GM12878 (cell line): ENCODE measurements around the gene BCAR3. TPM values are rescaled to one million over a fixed set of nuclear protein-coding genes. Genes with fewer than 3 reads are reported as not detected.

ENCODE experiments used
- ATAC-seq: fragments of 200-7000 bp; cut with Tn5 transposase; 3 replicates; pipeline ENCODE4 v1.9.1; 2020; ENCODE audit warnings: mild to moderate bottlenecking, moderate library complexity
- BruUV-seq: library from RNA; stranded (reverse); fragments of 400-500 nt; replicated peaks from 2 replicates; lab custom pipeline; 2021; lab: Mats Ljungman, UMichigan
- CTCF ChIA-PET: fragments of 300-600 bp; sonication (Branson Sonifier 250); formaldehyde crosslinking; extraction: SDS; loops from one replicate; lab custom pipeline; 2021; ENCODE audit warnings: inconsistent platforms; lab: Yijun Ruan, JAX
- POLR2A ChIA-PET: fragments of 350-600 bp; formaldehyde crosslinking; extraction: SDS; loops from one replicate; lab custom pipeline; 2021; ENCODE audit warnings: inconsistent platforms; lab: Charles Lee
- RAD21 ChIA-PET: fragments of 300-600 bp; sonication (Branson Sonifier 250); formaldehyde crosslinking; loops from one replicate; lab custom pipeline; 2023; ENCODE audit warnings: antibody characterized with exemption; ENCODE audit not compliant: unreplicated experiment; lab: Charles Lee
- SMC1A ChIA-PET: fragments of 300-600 bp; sonication (Branson Sonifier 250); formaldehyde crosslinking; loops from one replicate; lab custom pipeline; 2023; ENCODE audit not compliant: unreplicated experiment, uncharacterized antibody; lab: Charles Lee
- DNase-seq: peaks from one replicate; pipeline ENCODE4 v3.0.0-alpha.2; 2011; ENCODE audit warnings: low read depth, low spot score
- FAIRE-seq: peaks from 3 replicates; lab custom pipeline; 2011; peaks lifted over from hg19 to GRCh38; lab: Jason Lieb, UNC
- H2AFZ ChIP-seq: 2 replicates; pipeline ENCODE4 v1.6.0; 2011; ENCODE audit warnings: low read depth, low read length, control low read depth; ENCODE audit not compliant: control insufficient read depth
- H3K27ac ChIP-seq: 2 replicates; pipeline ENCODE4 v1.5.1; 2011; ENCODE audit warnings: control low read depth; ENCODE audit not compliant: control insufficient read depth, insufficient read depth
- H3K27me3 ChIP-seq, 2 experiments: replicated peaks in 1 of 2; 2 replicates each; pipeline versions ENCODE4 v1.6.0 to v1.6.1; 2011; ENCODE audit warnings: low read length in 1 of 2; ENCODE audit not compliant: control insufficient read depth in 2 of 2, insufficient read depth in 2 of 2
- H3K36me3 ChIP-seq, 2 experiments: 2 replicates each; pipeline ENCODE4 v1.5.1; 2011; ENCODE audit warnings: low read length in 1 of 2; ENCODE audit not compliant: control insufficient read depth in 2 of 2, insufficient read depth in 2 of 2
- H3K4me1 ChIP-seq: 2 replicates; pipeline ENCODE4 v1.6.1; 2011; ENCODE audit warnings: mild to moderate bottlenecking, low read length, moderate library complexity, mixed read lengths; ENCODE audit not compliant: control insufficient read depth, insufficient read depth
- H3K4me2 ChIP-seq: 2 replicates; pipeline ENCODE4 v1.6.0; 2011; ENCODE audit warnings: control low read depth; ENCODE audit not compliant: control insufficient read depth, insufficient read depth
- H3K4me3 ChIP-seq: fragments of 200-600 bp; sonication (generic); 2 replicates; pipeline ENCODE4 v1.5.1; 2016
- H3K79me2 ChIP-seq: 2 replicates; pipeline ENCODE4 v1.6.0; 2011; ENCODE audit warnings: low read length; ENCODE audit not compliant: control insufficient read depth, insufficient read depth
- H3K9ac ChIP-seq: 2 replicates; pipeline ENCODE4 v1.8.0; 2011; ENCODE audit warnings: low read length, control low read depth, mixed read lengths; ENCODE audit not compliant: control insufficient read depth, insufficient read depth
- H3K9me3 ChIP-seq: replicated peaks from 3 replicates; pipeline ENCODE4 v1.5.1; 2011; ENCODE audit warnings: mild to moderate bottlenecking, low read length; ENCODE audit not compliant: control insufficient read depth, insufficient read depth
- H4K20me1 ChIP-seq: 2 replicates; pipeline ENCODE4 v1.6.0; 2011; ENCODE audit not compliant: control insufficient read depth, insufficient read depth
- BHLHE40 ChIP-seq, 2 experiments: fragments of 450-650 bp in 1 of 2; IDR thresholded peaks; 2 replicates each; pipeline ENCODE4 v1.6.1; 2011 to 2017; ENCODE audit warnings: low read depth in 2 of 2, borderline replicate concordance in 1 of 2, improper control_type of control experiment in 1 of 2, low read length in 1 of 2, mild to moderate bottlenecking in 1 of 2
- FOS ChIP-seq: IDR thresholded peaks from 3 replicates; pipeline ENCODE4 v1.6.1; 2011; ENCODE audit warnings: borderline replicate concordance; ENCODE audit not compliant: insufficient read length; ENCODE audit errors: extremely low read depth
- SP1 ChIP-seq: IDR thresholded peaks from one replicate; pipeline ENCODE4 v1.6.1; 2011; ENCODE audit warnings: low read depth, low read length
- ZNF592 ChIP-seq: fragments of 450-650 bp; IDR thresholded peaks from 2 replicates; pipeline ENCODE4 v1.6.1; 2017; ENCODE audit warnings: mild to moderate bottlenecking, moderate library complexity
- WGBS: methylation state at CpG from one replicate; pipeline ENCODE4 v1.1.6; 2016; ENCODE audit warnings: low lambda C conversion rate; ENCODE audit not compliant: insufficient replicate concordance, insufficient coverage; ENCODE audit errors: missing lambda C conversion rate; 5-methylcytosine and 5-hydroxymethylcytosine counted together
- in situ Hi-C: fragments of 300-500 bp; cut with MboI; formaldehyde crosslinking; loops from 9 replicates; pipeline ENCODE4 v1.14.3; 2018; ENCODE audit warnings: mixed read lengths
- intact Hi-C: fragments of 100-400 bp; cut with micrococcal nuclease; formaldehyde crosslinking; loops from one replicate; pipeline ENCODE4 v1.14.2; 2022; ENCODE audit not compliant: unreplicated experiment
- polyA plus RNA-seq, 11 experiments: library from polyadenylated mRNA; depleted of rRNA in 4 of 11; unstranded in 6 of 11; stranded (reverse) in 5 of 11; fragments of >200 nt; fragmentation: Nextera tagmentation in 4 of 11; fragmentation: Illumina TruSeq in 1 of 11; extraction: Ambion mirVana in 4 of 11; extraction: Trizol in 1 of 11; gene quantifications; 1 replicate in 1 of 11; 2 replicates in 10 of 11; pipeline versions ENCODE4 v1.2.1 to v1.2.3, GENCODE V29; 2011 to 2016; ENCODE audit warnings: inconsistent platforms in 2 of 11, missing spikeins in 2 of 11, low read depth in 1 of 11
- total RNA-seq, 4 experiments: library from RNA; depleted of rRNA in 3 of 4; stranded (reverse); fragments of >200 nt in 3 of 4; fragmentation: Illumina TruSeq in 1 of 4; extraction: Trizol in 1 of 4; gene quantifications; 2 replicates each; pipeline versions ENCODE4 v1.2.1 to v1.2.3, GENCODE V29; 2013 to 2021

The BCAR3 gene
- total and polyA plus RNA-seq, 10 of the 15 experiments (the other 5 are each of a cell fraction or from before 2014, with no cell fraction given): 1.3 to 6.6 (median 1.8) TPM

- ChIA-PET CTCF (no interaction called here), POLR2A (no interaction called here), RAD21 (no interaction called here), SMC1A (interaction anchor here (1.1 kb wide), 1 partner anchor 14 kb away, joined by 3 read pairs; no protein-coding TSS in a partner anchor)
- Histone ChIP-seq H3K9me3 (no peaks in the 10 kb centered on the region), H3K9ac (no peak overlapping the region), H3K4me1 (no peaks in the 10 kb centered on the region), H3K4me2 (no peak overlapping the region), H3K27me3 (no peaks in the 10 kb centered on the region), H3K4me3 (no peak overlapping the region), H4K20me1 (no peaks in the 10 kb centered on the region), H3K79me2 (no peaks in the 10 kb centered on the region), H3K36me3 (no peaks in the 10 kb centered on the region), H2AFZ (no peak overlapping the region), H3K27ac (no peak overlapping the region)
- BruUV-seq: no TSS peak
- in situ Hi-C loops: no loop called here
- ATAC-seq (no peak), FAIRE-seq (no peak), DNase-seq (no peak)
- 36% methylated on average over 4 of the region's 4 CpGs for WGBS
- TF ChIP-seq FOS: no peak
- TF ChIP-seq ZNF592: no peak
- TF ChIP-seq SP1: no peak
- TF ChIP-seq BHLHE40 (IDR thresholded peaks at IDR 0.05; ENCODE audit: borderline replicate concordance in 1 of 2, low read depth in 2 of 2, low read length in 1 of 2): no peak
- intact Hi-C loops: no loop called here
These were observed 158.9 kb downstream of the BCAR3 start for GRCh38 chr1:93522721-93523120.
